Neural crest cell (in vitro differentiated cells): ENCODE results near the gene PHC1. TPM values are rescaled to one million over a fixed set of nuclear protein-coding genes. Genes with fewer than 3 reads are reported as not detected.

Experiments used
- DNase-seq: peaks from one replicate; pipeline ENCODE4 v3.0.0; 2021; ENCODE audit warnings: low read depth, mixed read lengths, low spot score
- H3K27ac Mint-ChIP-seq: one replicate; pipeline ENCODE4 v1.8.0; 2021; ENCODE audit warnings: mild to moderate bottlenecking, mixed read lengths; ENCODE audit not compliant: unreplicated experiment
- H3K27me3 Mint-ChIP-seq: 2 replicates; pipeline ENCODE4 v1.8.0; 2021; ENCODE audit warnings: low read depth, mild to moderate bottlenecking, mixed read lengths
- H3K36me3 Mint-ChIP-seq: 2 replicates; pipeline ENCODE4 v1.8.0; 2021; ENCODE audit warnings: low read depth, mild to moderate bottlenecking, mixed read lengths
- H3K4me1 Mint-ChIP-seq: 2 replicates; pipeline ENCODE4 v1.8.0; 2021; ENCODE audit warnings: mixed read lengths
- H3K4me3 Mint-ChIP-seq: one replicate; pipeline ENCODE4 v1.8.0; 2021; ENCODE audit warnings: mild to moderate bottlenecking, mixed read lengths
- H3K9me3 Mint-ChIP-seq: 2 replicates; pipeline ENCODE4 v1.8.0; 2021; ENCODE audit warnings: mixed read lengths
- CTCF ChIP-seq: fragments of 200-600 bp; sonication (generic); conservative IDR thresholded peaks from 2 replicates; pipeline ENCODE4 v1.5.0; 2021; ENCODE audit warnings: antibody characterized with exemption, mild to moderate bottlenecking
- total RNA-seq: library from RNA; stranded (reverse); gene quantifications from 2 replicates; pipeline ENCODE4 v1.2.1, GENCODE V29; 2021

Gene PHC1
- total RNA-seq, 1 donor from 2014 or later: 108 TPM

GRCh38 chr12:8985213-8985754 lies 71.0 kb downstream of the PHC1 start:
- no peak for TF ChIP-seq CTCF
- DNase-seq: no peak
- Mint-ChIP-seq H3K27ac (no peak overlapping the region), H3K9me3 (no peaks in the 10 kb centered on the region), H3K27me3 (no peaks in the 10 kb centered on the region), H3K4me3 (no peak overlapping the region), H3K4me1 (no peaks in the 10 kb centered on the region), H3K36me3 (no peaks in the 10 kb centered on the region)

GRCh38 chr12:8987163-8987562 lies 72.9 kb downstream of the PHC1 start:
- Mint-ChIP-seq H3K9me3 (no peaks in the 10 kb centered on the region), H3K27me3 (no peaks in the 10 kb centered on the region), H3K4me3 (no peak overlapping the region), H3K36me3 (no peaks in the 10 kb centered on the region), H3K27ac (no peak overlapping the region), H3K4me1 (no peaks in the 10 kb centered on the region)
- TF ChIP-seq CTCF: no peak
- no peak for DNase-seq

- DNase-seq: no peak
- no peak for TF ChIP-seq CTCF
- no peaks in the 10 kb centered on the region for H3K27me3 Mint-ChIP-seq
- no peak overlapping the region for H3K4me3 Mint-ChIP-seq
- H3K9me3 Mint-ChIP-seq: no peaks in the 10 kb centered on the region
- no peak overlapping the region for H3K27ac Mint-ChIP-seq
- H3K4me1 Mint-ChIP-seq: no peaks in the 10 kb centered on the region
- no peaks in the 10 kb centered on the region for H3K36me3 Mint-ChIP-seq
Observed at GRCh38 chr12:8987685-8988084, 73.4 kb downstream of the PHC1 start.

GRCh38 chr12:8989413-8989812 lies 75.1 kb downstream of the PHC1 start, which contains the start of gene KLRG1:
TSS of gene KLRG1 (plus strand) at chr12:8989546. CDS start at chr12:8989636, 90 bp downstream.
- H3K9me3 Mint-ChIP-seq: no peaks in the 10 kb centered on the region
- no peak within 1 kb of the TSS for H3K27ac Mint-ChIP-seq
- H3K4me3 Mint-ChIP-seq: no peak within 1 kb of the TSS
- TF ChIP-seq CTCF: no peak
- no peaks in the 10 kb centered on the region for H3K27me3 Mint-ChIP-seq
- no peaks in the 10 kb centered on the region for H3K4me1 Mint-ChIP-seq
- no peak for DNase-seq
- no peaks in the 10 kb centered on the region for H3K36me3 Mint-ChIP-seq

Other genes starting within 250 kb of the PHC1 start
- 64.2 and 66.1 TPM in 2 replicates for gene RIMKLB, start 216.5 kb upstream of the PHC1 start, total RNA-seq
- gene A2ML1, start 91.9 kb upstream of the PHC1 start, total RNA-seq: not detected in 2 replicates
- 143 and 151 TPM in 2 replicates for gene M6PR, start 35.1 kb downstream of the PHC1 start, total RNA-seq
- gene KLRG1, start 75.0 kb downstream of the PHC1 start, total RNA-seq: 5.8 and 7.0 TPM in 2 replicates
- 66.4 and 76.7 TPM in 2 replicates for gene A2M, start 201.4 kb downstream of the PHC1 start, total RNA-seq